Measurements from ENCODE around the gene RWDD2A.

Gene RWDD2A

GRCh38 chr6:83192871-83193746 lies at the start of gene RWDD2A, which contains the start of gene PGM3:
Gene RWDD2A, plus strand, starts transcription at chr6:83193357. Its CDS starts 1,095 bp downstream, at chr6:83194452.
Gene PGM3, minus strand, starts transcription at chr6:83193265. Its CDS starts 2,253 bp downstream, at chr6:83191012.
- no peaks in the 10 kb centered on the region for H3K27me3 ChIP-seq (ENCODE audit: low read depth, low read length)
- H3K4me3 ChIP-seq (ENCODE audit: low read length) = peak within 1 kb of the TSS; percentile 89
- peak within 1 kb of the TSS; percentile 47 for H3K27ac ChIP-seq (ENCODE audit: low read length)
- peaks cover 62% of the 10 kb centered on the region for H3K36me3 ChIP-seq (replicated peaks; ENCODE audit: low read depth, low read length)
- peak within 1 kb of the TSS; percentile 92 for H3K9ac ChIP-seq (ENCODE audit: low read length)
- no peaks in the 10 kb centered on the region for H3K9me3 ChIP-seq (ENCODE audit: insufficient read depth, low read length)
- TF ChIP-seq EZH2phosphoT487 (IDR thresholded peaks at IDR 0.05; ENCODE audit: low read depth) (no peak), CTCF (IDR thresholded peaks at IDR 0.05; ENCODE audit: low read depth, low read length) (no peak)
- peak within 1 kb of the TSS; percentile 59 for H2AFZ ChIP-seq (ENCODE audit: low read depth, low read length)
- H3K79me2 ChIP-seq (ENCODE audit: low read length) = peaks cover 50% of the 10 kb centered on the region
- H3K4me2 ChIP-seq (ENCODE audit: low read length) = peak within 1 kb of the TSS; percentile 96
- peaks cover 30% of the 10 kb centered on the region for H4K20me1 ChIP-seq (ENCODE audit: insufficient read depth, low read length)
- peaks cover 13% of the 10 kb centered on the region for H3K4me1 ChIP-seq (ENCODE audit: low read length)

- H3K4me1 ChIP-seq (ENCODE audit: low read length) = no peaks in the 10 kb centered on the region
- H3K79me2 ChIP-seq (ENCODE audit: low read length) = no peaks in the 10 kb centered on the region
- no peak overlapping the region for H2AFZ ChIP-seq (ENCODE audit: low read depth, low read length)
- no peak overlapping the region for H3K4me3 ChIP-seq (ENCODE audit: low read length)
- no peaks in the 10 kb centered on the region for H4K20me1 ChIP-seq (ENCODE audit: insufficient read depth, low read length)
- peaks cover 30% of the 10 kb centered on the region for H3K36me3 ChIP-seq (replicated peaks; ENCODE audit: low read depth, low read length)
- no peaks in the 10 kb centered on the region for H3K27me3 ChIP-seq (ENCODE audit: low read depth, low read length)
- TF ChIP-seq CTCF (IDR thresholded peaks at IDR 0.05; ENCODE audit: low read depth, low read length) (no peak), EZH2phosphoT487 (IDR thresholded peaks at IDR 0.05; ENCODE audit: low read depth) (no peak)
- no peak overlapping the region for H3K4me2 ChIP-seq (ENCODE audit: low read length)
- no peaks in the 10 kb centered on the region for H3K9me3 ChIP-seq (ENCODE audit: insufficient read depth, low read length)
- no peak overlapping the region for H3K9ac ChIP-seq (ENCODE audit: low read length)
- no peak overlapping the region for H3K27ac ChIP-seq (ENCODE audit: low read length)
These were observed 42.0 kb upstream of the RWDD2A start for GRCh38 chr6:83151114-83151513.

- no peaks in the 10 kb centered on the region for H3K9me3 ChIP-seq (ENCODE audit: insufficient read depth, low read length)
- no peak overlapping the region for H3K4me2 ChIP-seq (ENCODE audit: low read length)
- H3K27me3 ChIP-seq (ENCODE audit: low read depth, low read length) = no peaks in the 10 kb centered on the region
- H3K9ac ChIP-seq (ENCODE audit: low read length) = no peak overlapping the region
- no peak overlapping the region for H3K4me3 ChIP-seq (ENCODE audit: low read length)
- no peaks in the 10 kb centered on the region for H4K20me1 ChIP-seq (ENCODE audit: insufficient read depth, low read length)
- H3K4me1 ChIP-seq (ENCODE audit: low read length) = no peaks in the 10 kb centered on the region
- H2AFZ ChIP-seq (ENCODE audit: low read depth, low read length) = no peak overlapping the region
- H3K27ac ChIP-seq (ENCODE audit: low read length) = no peak overlapping the region
- no peaks in the 10 kb centered on the region for H3K79me2 ChIP-seq (ENCODE audit: low read length)
- peaks cover 29% of the 10 kb centered on the region for H3K36me3 ChIP-seq (replicated peaks; ENCODE audit: low read depth, low read length)
- TF ChIP-seq EZH2phosphoT487 (IDR thresholded peaks at IDR 0.05; ENCODE audit: low read depth) (no peak), CTCF (IDR thresholded peaks at IDR 0.05; ENCODE audit: low read depth, low read length) (no peak)
These were observed 40.2 kb upstream of the RWDD2A start for GRCh38 chr6:83152913-83153312.

- Histone ChIP-seq H3K27me3 (ENCODE audit: low read depth, low read length) (no peaks in the 10 kb centered on the region), H3K4me1 (ENCODE audit: low read length) (no peaks in the 10 kb centered on the region), H3K9ac (ENCODE audit: low read length) (no peak overlapping the region), H4K20me1 (ENCODE audit: insufficient read depth, low read length) (no peaks in the 10 kb centered on the region), H3K27ac (ENCODE audit: low read length) (no peak overlapping the region), H2AFZ (ENCODE audit: low read depth, low read length) (no peak overlapping the region), H3K4me2 (ENCODE audit: low read length) (no peak overlapping the region), H3K79me2 (ENCODE audit: low read length) (no peaks in the 10 kb centered on the region), H3K4me3 (ENCODE audit: low read length) (no peak overlapping the region), H3K36me3 (replicated peaks; ENCODE audit: low read depth, low read length) (peaks cover 32% of the 10 kb centered on the region), H3K9me3 (ENCODE audit: insufficient read depth, low read length) (no peaks in the 10 kb centered on the region)
- no peak for TF ChIP-seq EZH2phosphoT487 (IDR thresholded peaks at IDR 0.05; ENCODE audit: low read depth)
- no peak for TF ChIP-seq CTCF (IDR thresholded peaks at IDR 0.05; ENCODE audit: low read depth, low read length)
These were observed 39.2 kb upstream of the RWDD2A start for GRCh38 chr6:83153883-83154521.
